Measurements from ENCODE around the gene LRRN2.
"Not testable (repeated sequence)": the region's sequence is repeated elsewhere in the genome, so short reads cannot be mapped to it uniquely, and the experiment has no call there.

LRRN2 gene

GRCh38 chr1:204629459-204629858 is 56.1 kb downstream of the LRRN2 start:
- not testable (repeated sequence) for DNase-seq (ENCODE audit: low read depth)

GRCh38 chr1:204628868-204629267 is 56.7 kb downstream of the LRRN2 start:
- no peak for DNase-seq (ENCODE audit: low read depth)

GRCh38 chr1:204627436-204627835 is 58.1 kb downstream of the LRRN2 start:
- no peak for DNase-seq (ENCODE audit: low read depth)

- no peak for DNase-seq (ENCODE audit: low read depth)
These were observed 59.2 kb downstream of the LRRN2 start for GRCh38 chr1:204626381-204626780.

- DNase-seq (ENCODE audit: low read depth) = no peak
These were observed 60.8 kb downstream of the LRRN2 start for GRCh38 chr1:204624631-204625216.

GRCh38 chr1:204623894-204624361 is 61.6 kb downstream of the LRRN2 start:
- DNase-seq (ENCODE audit: low read depth) = no peak

GRCh38 chr1:204623365-204623893 is 62.1 kb downstream of the LRRN2 start:
- DNase-seq (ENCODE audit: low read depth) = no peak

- DNase-seq (ENCODE audit: low read depth) = no peak
These were observed 63.5 kb downstream of the LRRN2 start for GRCh38 chr1:204621996-204622395.

GRCh38 chr1:204621396-204621795 is 64.1 kb downstream of the LRRN2 start:
- no peak for DNase-seq (ENCODE audit: low read depth)

- DNase-seq (ENCODE audit: low read depth) = no peak
These were observed 65.8 kb downstream of the LRRN2 start for GRCh38 chr1:204619721-204620120.

GRCh38 chr1:204618148-204618760 is 67.3 kb downstream of the LRRN2 start:
- DNase-seq (ENCODE audit: low read depth) = no peak

- no peak for DNase-seq (ENCODE audit: low read depth)
These were observed 68.0 kb downstream of the LRRN2 start for GRCh38 chr1:204617256-204618147.

- DNase-seq (ENCODE audit: low read depth) = no peak
These were observed 68.9 kb downstream of the LRRN2 start for GRCh38 chr1:204616641-204617040.

GRCh38 chr1:204615881-204616280 is 69.7 kb downstream of the LRRN2 start:
- DNase-seq (ENCODE audit: low read depth) = no peak

GRCh38 chr1:204613636-204614035 is 71.9 kb downstream of the LRRN2 start:
- no peak for DNase-seq (ENCODE audit: low read depth)

- DNase-seq (ENCODE audit: low read depth) = no peak
These were observed 73.2 kb downstream of the LRRN2 start for GRCh38 chr1:204612326-204612725.

- no peak for DNase-seq (ENCODE audit: low read depth)
These were observed 74.5 kb downstream of the LRRN2 start for GRCh38 chr1:204611036-204611435.

GRCh38 chr1:204607910-204608309 is 77.6 kb downstream of the LRRN2 start:
- DNase-seq (ENCODE audit: low read depth) = no peak

GRCh38 chr1:204605791-204606190 is 79.7 kb downstream of the LRRN2 start:
- DNase-seq (ENCODE audit: low read depth) = no peak

- DNase-seq (ENCODE audit: low read depth) = no peak
These were observed 82.5 kb downstream of the LRRN2 start for GRCh38 chr1:204602871-204603542.

GRCh38 chr1:204602111-204602579 is 83.4 kb downstream of the LRRN2 start:
- no peak for DNase-seq (ENCODE audit: low read depth)

GRCh38 chr1:204600968-204601367 is 84.6 kb downstream of the LRRN2 start:
- no peak for DNase-seq (ENCODE audit: low read depth)

All from HS-27A (cell line).